NCI-H146 treated with DMSO at 0.1 percent for 48 hours (cell line): Measurements from ENCODE around the gene KHDC3L.
"Not testable (repeated sequence)": the region's sequence is repeated elsewhere in the genome, so short reads cannot be mapped to it uniquely, and the experiment has no call there.

Experiments used
- DNase-seq: peaks from one replicate; lab custom pipeline; 2025; ENCODE audit not compliant: unreplicated experiment; lab: John Stamatoyannopoulos, UW

KHDC3L gene

GRCh38 chr6:73369157-73369556 lies 6.7 kb downstream of the KHDC3L start:
- no peak for DNase-seq

DNA sequence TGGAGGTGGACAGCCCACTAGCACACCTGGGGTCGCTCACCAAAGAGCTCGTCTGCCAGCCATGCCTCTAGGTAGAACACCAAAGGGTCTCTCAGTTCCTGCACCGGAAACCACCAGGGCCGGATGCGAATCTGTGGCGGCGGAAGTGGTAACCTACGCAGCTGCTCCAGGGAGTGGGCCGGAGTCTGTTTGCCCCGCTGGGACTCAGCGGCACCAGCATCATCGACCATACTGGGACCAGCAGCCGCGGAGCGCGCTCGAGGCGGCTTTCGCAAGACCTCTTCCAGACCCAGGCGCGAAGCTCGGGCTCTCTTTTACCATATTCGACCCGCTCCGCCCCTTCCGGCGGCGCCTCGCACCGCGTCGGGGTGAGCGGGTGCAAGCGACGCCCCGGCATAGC lies 7.1 kb downstream of the KHDC3L start, which contains the start of gene OOEP:
OOEP (minus strand) TSS at position 335 of the 400 bp plus-strand sequence; CDS start at position 230, 105 bp downstream.
- no peak for DNase-seq

- DNase-seq = no peak
These were observed 9.5 kb downstream of the KHDC3L start for GRCh38 chr6:73371984-73372383.

DNA sequence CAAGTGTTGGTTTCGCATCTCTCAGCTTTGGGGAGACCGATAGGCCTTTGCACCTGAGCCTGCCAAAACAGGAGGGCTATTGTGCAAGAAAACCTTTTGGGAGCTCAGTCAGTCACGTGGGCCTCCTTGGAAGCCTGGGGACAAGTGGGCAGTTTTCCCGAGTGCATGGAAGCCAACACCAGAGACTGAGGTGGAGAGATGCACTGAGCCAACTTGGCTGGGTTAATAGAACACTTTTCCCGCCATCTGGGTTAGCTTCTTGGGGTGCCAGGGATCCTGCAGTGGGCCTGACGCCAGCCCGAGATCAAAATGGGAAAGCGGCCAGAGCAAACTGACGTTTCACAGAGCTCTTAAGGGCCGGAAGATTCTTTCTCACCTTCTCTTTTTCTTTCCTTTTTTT lies 10.1 kb downstream of the KHDC3L start:
- no peak for DNase-seq

- no peak for DNase-seq
These were observed 12.8 kb downstream of the KHDC3L start for GRCh38 chr6:73375216-73375615.

DNA sequence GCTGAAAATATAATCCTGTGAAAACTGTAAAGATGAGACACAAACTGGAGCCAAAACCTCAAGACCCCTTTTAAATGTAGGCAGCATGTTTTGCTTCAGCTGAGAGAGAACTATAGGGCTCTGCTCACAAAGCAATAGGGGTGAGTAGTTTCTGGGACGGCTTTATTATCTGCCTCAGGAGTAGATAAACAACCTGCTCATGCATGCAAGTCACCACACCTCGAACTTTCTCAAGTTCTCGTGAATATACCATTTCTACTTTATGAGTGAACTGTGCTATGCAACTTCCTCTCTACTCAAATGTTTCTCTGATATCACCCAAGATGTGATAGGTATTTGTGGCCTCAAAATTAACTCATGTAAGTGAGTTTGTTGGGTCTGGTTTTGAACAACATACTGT lies 14.8 kb downstream of the KHDC3L start:
- DNase-seq = no peak

DNA sequence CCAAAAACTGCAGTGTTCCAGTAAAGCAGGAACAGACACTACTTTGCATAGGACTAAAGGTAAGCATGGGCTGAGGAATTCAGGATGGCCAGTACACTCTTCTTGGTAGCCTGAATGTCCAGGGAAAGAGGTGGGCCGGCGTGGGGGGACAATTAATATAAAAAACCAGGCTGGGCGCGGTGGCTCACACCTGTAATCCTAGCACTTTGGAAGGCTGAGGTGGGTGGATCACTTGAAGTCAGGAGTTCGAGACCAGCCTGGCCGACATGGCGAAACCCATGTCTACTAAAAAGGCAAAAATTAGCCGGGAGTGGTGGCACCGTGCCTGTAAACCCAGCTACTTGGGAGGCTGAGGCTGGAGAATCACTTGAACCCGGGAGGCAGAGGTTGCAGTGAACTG lies 19.1 kb downstream of the KHDC3L start:
- not testable (repeated sequence) for DNase-seq

GRCh38 chr6:73382462-73383113 lies 20.1 kb downstream of the KHDC3L start:
- no peak for DNase-seq

- no peak for DNase-seq
These were observed 26.0 kb downstream of the KHDC3L start for GRCh38 chr6:73388433-73388799.

GRCh38 chr6:73388800-73389512 lies 26.5 kb downstream of the KHDC3L start:
- no peak for DNase-seq

- no peak for DNase-seq
These were observed 27.4 kb downstream of the KHDC3L start for GRCh38 chr6:73389854-73390253.

GRCh38 chr6:73391675-73392074 lies 29.2 kb downstream of the KHDC3L start:
- DNase-seq = no peak

GRCh38 chr6:73392188-73392587 lies 29.7 kb downstream of the KHDC3L start:
- not testable (repeated sequence) for DNase-seq

GRCh38 chr6:73393278-73393677 lies 30.8 kb downstream of the KHDC3L start:
- DNase-seq = no peak

- DNase-seq = no peak
These were observed 32.3 kb downstream of the KHDC3L start, which contains the start of gene DDX43 for GRCh38 chr6:73394577-73395354. Gene DDX43 (plus strand): TSS chr6:73394828. CDS start chr6:73394906, 78 bp downstream.

GRCh38 chr6:73395875-73396274 lies 33.4 kb downstream of the KHDC3L start:
- no peak for DNase-seq

DNA sequence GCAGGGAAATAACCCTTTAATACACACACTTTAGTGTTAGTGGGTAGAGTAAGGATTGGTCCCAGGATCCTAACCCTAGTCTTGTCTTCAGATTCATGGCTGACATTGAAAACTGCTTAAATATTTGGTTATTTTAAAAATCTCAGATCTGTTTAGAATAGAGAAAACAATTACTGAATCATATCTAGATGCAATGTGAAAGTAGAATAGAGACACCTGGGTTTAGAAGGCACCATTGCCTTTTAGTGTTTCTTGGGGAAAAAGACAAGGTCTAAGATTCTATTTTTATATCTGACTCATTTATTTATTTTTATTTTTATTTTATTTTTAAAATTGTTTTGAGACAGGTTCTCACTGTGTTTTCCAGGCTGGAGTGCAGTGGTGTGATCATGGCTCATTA lies 38.2 kb downstream of the KHDC3L start:
- DNase-seq = no peak

- DNase-seq = no peak
These were observed 46.9 kb downstream of the KHDC3L start for GRCh38 chr6:73409395-73409794.

DNA sequence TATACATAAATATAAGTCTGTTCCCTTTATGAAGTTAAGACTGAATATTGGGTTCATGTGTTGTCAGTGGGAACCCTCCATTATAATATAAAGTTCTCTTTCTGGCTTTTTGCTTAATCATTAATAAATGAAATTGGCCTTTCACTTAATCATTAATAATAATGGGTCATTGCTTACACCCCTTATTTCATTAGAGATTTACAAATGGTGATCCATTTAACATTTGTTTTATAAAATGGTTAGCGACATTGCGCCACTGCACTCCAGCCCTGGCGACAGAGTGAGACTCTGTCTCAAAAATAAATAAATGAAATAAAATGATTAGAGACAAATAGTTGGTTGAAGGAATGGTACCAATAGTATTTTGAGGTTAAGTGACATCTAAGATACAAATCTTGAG lies 50.6 kb downstream of the KHDC3L start:
- no peak for DNase-seq
